DOHH2 (cell line): Measurements from ENCODE around the gene LINGO3.
"Not testable (repeated sequence)": the region's sequence is repeated elsewhere in the genome, so short reads cannot be mapped to it uniquely, and the experiment has no call there.

Experiments
- H3F3A ChIP-seq: fragments of 200-600 bp; sonication (generic), shearing (Covaris generic); 2 replicates; pipeline ENCODE4 v1.6.0; 2016; ENCODE audit warnings: antibody characterized with exemption, mild to moderate bottlenecking; ENCODE audit not compliant: control insufficient read depth, insufficient read depth
- H3K27ac ChIP-seq: fragments of 200-600 bp; sonication (generic); 2 replicates; pipeline ENCODE4 v1.5.1; 2014; ENCODE audit warnings: low read depth, mild to moderate bottlenecking, low read length, moderate library complexity
- H3K27me3 ChIP-seq: fragments of 200-600 bp; sonication (generic); 2 replicates; pipeline ENCODE4 v1.6.1; 2014; ENCODE audit warnings: mild to moderate bottlenecking, low read length, mixed read lengths; ENCODE audit not compliant: control insufficient read depth
- H3K36me3 ChIP-seq: fragments of 200-600 bp; sonication (generic); 2 replicates; pipeline ENCODE4 v1.6.1; 2014; ENCODE audit warnings: mild to moderate bottlenecking, low read length, moderate library complexity, mixed read lengths; ENCODE audit not compliant: control insufficient read depth
- H3K4me1 ChIP-seq: fragments of 200-600 bp; sonication (generic); 2 replicates; pipeline ENCODE4 v1.6.1; 2014; ENCODE audit warnings: mild to moderate bottlenecking, low read length, mixed read lengths; ENCODE audit not compliant: control insufficient read depth
- H3K4me2 ChIP-seq: fragments of 200-600 bp; sonication (generic); 2 replicates; pipeline ENCODE4 v1.6.0; 2014; ENCODE audit warnings: mild to moderate bottlenecking, low read length, moderate library complexity
- H3K4me3 ChIP-seq: fragments of 200-600 bp; sonication (generic); 2 replicates; pipeline ENCODE4 v1.5.1; 2014; ENCODE audit warnings: mild to moderate bottlenecking, low read length, mixed read lengths
- H3K79me2 ChIP-seq: fragments of 200-600 bp; sonication (generic); 2 replicates; pipeline ENCODE4 v1.6.1; 2014; ENCODE audit warnings: mild to moderate bottlenecking, low read length, mixed read lengths; ENCODE audit not compliant: control insufficient read depth
- H3K9me2 ChIP-seq: fragments of 200-600 bp; sonication (generic); replicated peaks from 2 replicates; pipeline ENCODE4 v1.6.1; 2014; ENCODE audit warnings: mild to moderate bottlenecking, low read length, mixed read lengths; ENCODE audit not compliant: control insufficient read depth
- H3K9me3 ChIP-seq: fragments of 200-600 bp; sonication (generic); 2 replicates; pipeline ENCODE4 v1.6.1; 2014; ENCODE audit warnings: antibody characterized with exemption, low read length, mixed read lengths; ENCODE audit not compliant: control insufficient read depth, insufficient read depth
- H4K20me1 ChIP-seq: fragments of 200-600 bp; sonication (generic); 2 replicates; pipeline ENCODE4 v1.6.0; 2014; ENCODE audit warnings: low read depth, mild to moderate bottlenecking, antibody characterized with exemption, low read length, moderate library complexity; ENCODE audit not compliant: control insufficient read depth, insufficient read depth
- EZH2phosphoT487 ChIP-seq: fragments of 200-600 bp; sonication (generic); IDR thresholded peaks from 2 replicates; pipeline ENCODE4 v1.6.1; 2017; ENCODE audit warnings: borderline replicate concordance, mild to moderate bottlenecking, antibody characterized with exemption, low read length, moderate library complexity, mixed read lengths
- TF ChIP-seq, protein P1 (sequence below): fragments of 200-600 bp; sonication (generic); IDR thresholded peaks from one replicate; pipeline ENCODE4 v1.5.1; 2014; ENCODE audit warnings: antibody characterized with exemption, mild to moderate bottlenecking, low read depth, low read length; ENCODE audit not compliant: poor library complexity, severe bottlenecking

The LINGO3 gene

DNA sequence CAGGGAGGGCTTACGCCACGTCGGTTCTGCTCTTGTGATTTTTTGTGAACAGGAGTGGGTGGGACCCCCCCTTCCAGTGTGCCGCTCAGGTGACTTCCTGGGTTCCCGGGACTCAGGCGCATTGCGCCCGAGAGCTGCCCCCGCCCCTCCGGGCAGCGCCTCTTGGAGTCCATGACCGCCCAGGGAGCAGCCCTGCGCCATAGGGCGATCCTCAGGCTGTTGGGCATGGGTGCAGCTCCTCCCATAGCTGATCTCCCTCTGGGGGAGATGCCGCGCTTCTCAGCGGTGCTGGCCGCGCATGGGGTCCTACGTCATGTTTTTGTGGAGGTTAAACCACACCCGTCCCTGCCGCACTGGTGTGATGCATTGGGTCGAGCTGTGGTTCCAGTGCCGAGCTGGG, 44.2 kb upstream of the LINGO3 start:
- Histone ChIP-seq H3K36me3 (peaks cover 13% of the 10 kb centered on the region; the same call in 1 of the 2 replicates), H3K9me3 (no peaks in the 10 kb centered on the region), H4K20me1 (no peaks in the 10 kb centered on the region), H3K27me3 (no peaks in the 10 kb centered on the region), H3K4me2 (no peak overlapping the region), H3K27ac (no peak overlapping the region), H3K4me1 (no peaks in the 10 kb centered on the region), H3K79me2 (no peaks in the 10 kb centered on the region), H3F3A (no peaks in the 10 kb centered on the region), H3K4me3 (no peak overlapping the region), H3K9me2 (no peaks in the 10 kb centered on the region)
- TF ChIP-seq, protein P1, sequence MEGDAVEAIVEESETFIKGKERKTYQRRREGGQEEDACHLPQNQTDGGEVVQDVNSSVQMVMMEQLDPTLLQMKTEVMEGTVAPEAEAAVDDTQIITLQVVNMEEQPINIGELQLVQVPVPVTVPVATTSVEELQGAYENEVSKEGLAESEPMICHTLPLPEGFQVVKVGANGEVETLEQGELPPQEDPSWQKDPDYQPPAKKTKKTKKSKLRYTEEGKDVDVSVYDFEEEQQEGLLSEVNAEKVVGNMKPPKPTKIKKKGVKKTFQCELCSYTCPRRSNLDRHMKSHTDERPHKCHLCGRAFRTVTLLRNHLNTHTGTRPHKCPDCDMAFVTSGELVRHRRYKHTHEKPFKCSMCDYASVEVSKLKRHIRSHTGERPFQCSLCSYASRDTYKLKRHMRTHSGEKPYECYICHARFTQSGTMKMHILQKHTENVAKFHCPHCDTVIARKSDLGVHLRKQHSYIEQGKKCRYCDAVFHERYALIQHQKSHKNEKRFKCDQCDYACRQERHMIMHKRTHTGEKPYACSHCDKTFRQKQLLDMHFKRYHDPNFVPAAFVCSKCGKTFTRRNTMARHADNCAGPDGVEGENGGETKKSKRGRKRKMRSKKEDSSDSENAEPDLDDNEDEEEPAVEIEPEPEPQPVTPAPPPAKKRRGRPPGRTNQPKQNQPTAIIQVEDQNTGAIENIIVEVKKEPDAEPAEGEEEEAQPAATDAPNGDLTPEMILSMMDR = no peak
- TF ChIP-seq EZH2phosphoT487 = no peak

GRCh38 chr19:2351591-2351990, 43.6 kb upstream of the LINGO3 start:
- H3K4me1 ChIP-seq = no peaks in the 10 kb centered on the region
- no peaks in the 10 kb centered on the region for H4K20me1 ChIP-seq
- TF ChIP-seq, protein P1 = no peak
- no peak for TF ChIP-seq EZH2phosphoT487
- H3K36me3 ChIP-seq = peaks cover 13% of the 10 kb centered on the region; the same call in 1 of the 2 replicates
- no peaks in the 10 kb centered on the region for H3K27me3 ChIP-seq
- no peaks in the 10 kb centered on the region for H3K79me2 ChIP-seq
- H3K27ac ChIP-seq = no peak overlapping the region
- no peaks in the 10 kb centered on the region for H3F3A ChIP-seq
- H3K9me3 ChIP-seq = no peaks in the 10 kb centered on the region
- H3K9me2 ChIP-seq = no peaks in the 10 kb centered on the region
- H3K4me2 ChIP-seq = no peak overlapping the region
- no peak overlapping the region for H3K4me3 ChIP-seq

- H4K20me1 ChIP-seq = no peaks in the 10 kb centered on the region
Observed at GRCh38 chr19:2350656-2351055, 42.7 kb upstream of the LINGO3 start.

GRCh38 chr19:2349818-2350217, 41.9 kb upstream of the LINGO3 start:
- H3K9me3 ChIP-seq, H4K20me1 ChIP-seq, H3K79me2 ChIP-seq, H3K27ac ChIP-seq, H3K27me3 ChIP-seq, H3F3A ChIP-seq, H3K4me2 ChIP-seq, H3K9me2 ChIP-seq, H3K4me3 ChIP-seq, H3K4me1 ChIP-seq: not testable (repeated sequence)
- H3K36me3 ChIP-seq = peaks cover 16% of the 10 kb centered on the region; the same call in 1 of the 2 replicates

More at GRCh38 chr19:2350656-2351055, 42.7 kb upstream of the LINGO3 start:
- no peak overlapping the region for H3K27ac ChIP-seq
- no peaks in the 10 kb centered on the region for H3K9me3 ChIP-seq
- H3K27me3 ChIP-seq = no peaks in the 10 kb centered on the region
- no peak overlapping the region for H3K4me2 ChIP-seq
- peaks cover 13% of the 10 kb centered on the region; the same call in 1 of the 2 replicates for H3K36me3 ChIP-seq
- H3K79me2 ChIP-seq = no peaks in the 10 kb centered on the region
- H3K9me2 ChIP-seq = no peaks in the 10 kb centered on the region
- no peaks in the 10 kb centered on the region for H3K4me1 ChIP-seq
- TF ChIP-seq, protein P1 = no peak
- no peak for TF ChIP-seq EZH2phosphoT487
- no peaks in the 10 kb centered on the region for H3F3A ChIP-seq
- H3K4me3 ChIP-seq = no peak overlapping the region
